ENCODE data around the gene DLX6.
A peak's percentile ranks its signal among the peaks of the same experiment; 100 is the strongest.

The DLX6 gene

GRCh38 chr7:97005183-97006054 lies at the start of gene DLX6:
DLX6 (plus strand) TSS chr7:97005553; CDS start chr7:97005978, 425 bp downstream.
- peak; percentile 85 for DNase-seq (ENCODE audit: low spot score)

- DNase-seq (ENCODE audit: low spot score), result no peak
Observed at GRCh38 chr7:96959135-96959534, 46.2 kb upstream of the DLX6 start.

GRCh38 chr7:96962221-96962885 lies 43.0 kb upstream of the DLX6 start:
- no peak for DNase-seq (ENCODE audit: low spot score)

- no peak for DNase-seq (ENCODE audit: low spot score)
Observed at GRCh38 chr7:96968981-96969380, 36.4 kb upstream of the DLX6 start.

GRCh38 chr7:96970739-96971138 lies 34.6 kb upstream of the DLX6 start:
- no peak for DNase-seq (ENCODE audit: low spot score)

GRCh38 chr7:96973986-96974385 lies 31.4 kb upstream of the DLX6 start:
- DNase-seq (ENCODE audit: low spot score), result no peak

GRCh38 chr7:96976106-96976505 lies 29.2 kb upstream of the DLX6 start:
- DNase-seq (ENCODE audit: low spot score), result no peak

GRCh38 chr7:96977445-96977844 lies 27.9 kb upstream of the DLX6 start:
- DNase-seq (ENCODE audit: low spot score), result no peak

GRCh38 chr7:96979551-96980276 lies 25.6 kb upstream of the DLX6 start:
- DNase-seq (ENCODE audit: low spot score), result no peak

- DNase-seq (ENCODE audit: low spot score), result no peak
Observed at GRCh38 chr7:96982586-96982985, 22.8 kb upstream of the DLX6 start.

GRCh38 chr7:96985992-96986391 lies 19.4 kb upstream of the DLX6 start:
- no peak for DNase-seq (ENCODE audit: low spot score)

- no peak for DNase-seq (ENCODE audit: low spot score)
Observed at GRCh38 chr7:96986901-96987300, 18.5 kb upstream of the DLX6 start.

GRCh38 chr7:96987719-96988118 lies 17.6 kb upstream of the DLX6 start:
- DNase-seq (ENCODE audit: low spot score), result no peak

GRCh38 chr7:96989241-96989858 lies 16.0 kb upstream of the DLX6 start:
- no peak for DNase-seq (ENCODE audit: low spot score)

GRCh38 chr7:96989859-96990317 lies 15.5 kb upstream of the DLX6 start:
- DNase-seq (ENCODE audit: low spot score), result no peak

GRCh38 chr7:96991546-96992191 lies 13.7 kb upstream of the DLX6 start:
- DNase-seq (ENCODE audit: low spot score), result no peak

- no peak for DNase-seq (ENCODE audit: low spot score)
Observed at GRCh38 chr7:96992192-96993005, 13.0 kb upstream of the DLX6 start.

- DNase-seq (ENCODE audit: low spot score), result no peak
Observed at GRCh38 chr7:96993094-96993865, 12.1 kb upstream of the DLX6 start.

- DNase-seq (ENCODE audit: low spot score), result no peak
Observed at GRCh38 chr7:96993980-96994379, 11.4 kb upstream of the DLX6 start.
